H9 (cell line): ENCODE measurements around the gene TEX11. TPM values are rescaled to one million over a fixed set of nuclear protein-coding genes. Genes with fewer than 3 reads are reported as not detected.

Experiments
- DNase-seq: peaks from one replicate; pipeline ENCODE4 v3.0.0-alpha.2; 2017
- H2AFZ ChIP-seq: one replicate; pipeline ENCODE4 v1.6.1; 2013; ENCODE audit warnings: mild to moderate bottlenecking, low read length, control low read depth, moderate library complexity
- H2AK5ac ChIP-seq: 2 replicates; pipeline ENCODE4 v1.6.1; 2013; ENCODE audit warnings: low read length, control low read depth, mixed read lengths; ENCODE audit not compliant: insufficient read length
- H2BK120ac ChIP-seq: one replicate; pipeline ENCODE4 v1.6.1; 2013; ENCODE audit warnings: low read depth, mild to moderate bottlenecking, low read length, control low read depth, inconsistent platforms; ENCODE audit not compliant: poor library complexity, severe bottlenecking
- H2BK12ac ChIP-seq: 2 replicates; pipeline ENCODE4 v1.6.1; 2013; ENCODE audit warnings: low read length, control low read depth, mixed read lengths, low read depth; ENCODE audit not compliant: insufficient read length
- H2BK15ac ChIP-seq: 2 replicates; pipeline ENCODE4 v1.6.1; 2013; ENCODE audit warnings: low read depth, low read length, control low read depth
- H2BK20ac ChIP-seq: one replicate; pipeline ENCODE4 v1.6.1; 2013; ENCODE audit warnings: low read depth, mild to moderate bottlenecking, low read length, control low read depth, inconsistent platforms; ENCODE audit not compliant: poor library complexity, severe bottlenecking
- H2BK5ac ChIP-seq: 2 replicates; pipeline ENCODE4 v1.6.1; 2013; ENCODE audit warnings: low read length, control low read depth, mixed read lengths; ENCODE audit not compliant: insufficient read length
- H3K14ac ChIP-seq: 2 replicates; pipeline ENCODE4 v1.6.1; 2013; ENCODE audit warnings: low read length, control low read depth; ENCODE audit not compliant: insufficient read depth
- H3K18ac ChIP-seq: 2 replicates; pipeline ENCODE4 v1.6.1; 2013; ENCODE audit warnings: low read depth, mild to moderate bottlenecking, mixed read lengths, low read length, control low read depth; ENCODE audit not compliant: insufficient read length
- H3K23ac ChIP-seq: 2 replicates; pipeline ENCODE4 v1.6.1; 2013; ENCODE audit warnings: low read length, control low read depth, mixed read lengths, low read depth; ENCODE audit not compliant: insufficient read length
- H3K23me2 ChIP-seq: 2 replicates; pipeline ENCODE4 v1.6.1; 2013; ENCODE audit warnings: low read depth, mild to moderate bottlenecking, mixed read lengths, low read length, control low read depth; ENCODE audit not compliant: insufficient read length, poor library complexity, severe bottlenecking
- H3K27ac ChIP-seq: 2 replicates; pipeline ENCODE4 v1.5.1; 2013; ENCODE audit warnings: low read length, control low read depth, mixed read lengths, low read depth; ENCODE audit not compliant: insufficient read length
- H3K27me3 ChIP-seq: 2 replicates; pipeline ENCODE4 v1.6.1; 2013; ENCODE audit warnings: low read length, control low read depth, inconsistent platforms; ENCODE audit not compliant: insufficient read depth
- H3K4ac ChIP-seq: 2 replicates; pipeline ENCODE4 v1.6.1; 2013; ENCODE audit warnings: low read depth, mild to moderate bottlenecking, control low read depth, inconsistent platforms, low read length, moderate library complexity
- H3K4me1 ChIP-seq: 2 replicates; pipeline ENCODE4 v1.6.1; 2013; ENCODE audit warnings: low read length, control low read depth, inconsistent platforms; ENCODE audit not compliant: insufficient read depth
- H3K4me2 ChIP-seq: 2 replicates; pipeline ENCODE4 v1.6.1; 2013; ENCODE audit warnings: low read length, control low read depth, mixed read lengths; ENCODE audit not compliant: insufficient read length, insufficient read depth
- H3K56ac ChIP-seq: 2 replicates; pipeline ENCODE4 v1.6.1; 2013; ENCODE audit warnings: low read depth, mild to moderate bottlenecking, mixed read lengths, low read length, control low read depth; ENCODE audit not compliant: insufficient read length
- H3K79me1 ChIP-seq: 2 replicates; pipeline ENCODE4 v1.6.1; 2013; ENCODE audit warnings: low read depth, mild to moderate bottlenecking, moderate library complexity, low read length, control low read depth, inconsistent platforms; ENCODE audit not compliant: insufficient read depth, poor library complexity, severe bottlenecking
- H3K79me2 ChIP-seq: 2 replicates; pipeline ENCODE4 v1.6.1; 2013; ENCODE audit warnings: low read length, control low read depth, inconsistent platforms; ENCODE audit not compliant: insufficient read depth
- H3K9ac ChIP-seq: 2 replicates; pipeline ENCODE4 v1.6.1; 2013; ENCODE audit warnings: low read length, control low read depth, mixed read lengths; ENCODE audit not compliant: insufficient read length; ENCODE audit errors: extremely low read depth
- H3K9me3 ChIP-seq: one replicate; pipeline ENCODE4 v1.6.1; 2013; ENCODE audit warnings: low read depth, low read length, inconsistent platforms; ENCODE audit not compliant: control insufficient read depth
- H3T11ph ChIP-seq: one replicate; pipeline ENCODE4 v1.6.1; 2013; ENCODE audit warnings: mild to moderate bottlenecking, low read length, control low read depth, inconsistent platforms
- H4K20me1 ChIP-seq: one replicate; pipeline ENCODE4 v1.6.1; 2013; ENCODE audit not compliant: control insufficient read depth, insufficient read length, insufficient read depth
- H4K5ac ChIP-seq: 2 replicates; pipeline ENCODE4 v1.6.1; 2013; ENCODE audit warnings: low read depth, mild to moderate bottlenecking, mixed read lengths, low read length, control low read depth; ENCODE audit not compliant: insufficient read length
- H4K8ac ChIP-seq: replicated peaks from 2 replicates; pipeline ENCODE4 v1.6.1; 2013; ENCODE audit warnings: low read length, control low read depth, mixed read lengths, low read depth; ENCODE audit not compliant: insufficient read length
- H4K91ac ChIP-seq: 2 replicates; pipeline ENCODE4 v1.6.1; 2013; ENCODE audit warnings: low read depth, mild to moderate bottlenecking, moderate library complexity, mixed read lengths, low read length, control low read depth; ENCODE audit not compliant: insufficient read length
- H3K27ac Mint-ChIP-seq, 3 experiments: 2 replicates in 2 of 3; 3 replicates in 1 of 3; pipeline ENCODE4 v1.8.0; 2020 to 2021; ENCODE audit warnings: mixed read lengths in 3 of 3, mild to moderate bottlenecking in 1 of 3, moderate library complexity in 1 of 3
- H3K27me3 Mint-ChIP-seq: 2 replicates; pipeline ENCODE4 v1.8.0; 2021; ENCODE audit warnings: low read depth, mild to moderate bottlenecking, moderate library complexity, mixed read lengths
- H3K36me3 Mint-ChIP-seq, 3 experiments: 2 replicates in 2 of 3; 3 replicates in 1 of 3; pipeline ENCODE4 v1.8.0; 2020 to 2021; ENCODE audit warnings: low read depth in 3 of 3, mixed read lengths in 3 of 3; ENCODE audit not compliant: insufficient read depth in 1 of 3
- H3K4me1 Mint-ChIP-seq, 2 experiments: 2 replicates each; pipeline ENCODE4 v1.8.0; 2020; ENCODE audit warnings: mixed read lengths in 2 of 2
- H3K4me3 Mint-ChIP-seq, 2 experiments: 2 replicates in 1 of 2; 3 replicates in 1 of 2; pipeline ENCODE4 v1.8.0; 2020 to 2021; ENCODE audit warnings: mild to moderate bottlenecking in 2 of 2, mixed read lengths in 2 of 2, moderate library complexity in 1 of 2
- H3K9me3 Mint-ChIP-seq, 2 experiments: 2 replicates in 1 of 2; 3 replicates in 1 of 2; pipeline ENCODE4 v1.8.0; 2020; ENCODE audit warnings: mild to moderate bottlenecking in 2 of 2, mixed read lengths in 2 of 2, moderate library complexity in 1 of 2
- CTCF ChIP-seq: fragments of 200-600 bp; sonication (generic); conservative IDR thresholded peaks from 3 replicates; pipeline ENCODE4 v1.8.0; 2021; ENCODE audit warnings: antibody characterized with exemption, mild to moderate bottlenecking
- total RNA-seq: library from RNA; stranded (reverse); gene quantifications from 2 replicates; pipeline ENCODE4 v1.2.1, GENCODE V29; 2021

TEX11 gene
- total RNA-seq, 1 experiment from 2014 or later: 0.22 TPM

GRCh38 chrX:70669120-70669519 is 239.4 kb downstream of the TEX11 start:
- Histone ChIP-seq H3K27me3 (no peaks in the 10 kb centered on the region), H4K20me1 (no peaks in the 10 kb centered on the region), H2BK12ac (no peak overlapping the region), H2AK5ac (no peak overlapping the region), H2BK20ac (no peak overlapping the region), H3K27ac (no peak overlapping the region), H3K9me3 (peaks cover 6% of the 10 kb centered on the region), H3T11ph (no peak overlapping the region), H4K8ac (no peak overlapping the region), H4K5ac (no peak overlapping the region), H2BK15ac (no peak overlapping the region), H2BK120ac (no peak overlapping the region), H3K4me2 (no peak overlapping the region), H4K91ac (no peak overlapping the region), H3K79me1 (no peaks in the 10 kb centered on the region), H3K9ac (no peak overlapping the region), H3K23ac (no peak overlapping the region), H3K4me1 (no peaks in the 10 kb centered on the region), H2BK5ac (no peak overlapping the region), H3K14ac (no peak overlapping the region), H3K79me2 (no peaks in the 10 kb centered on the region), H3K18ac (no peak overlapping the region), H3K56ac (no peak overlapping the region), H2AFZ (no peak overlapping the region), H3K4ac (no peak overlapping the region), H3K23me2 (no peaks in the 10 kb centered on the region)
- Mint-ChIP-seq H3K36me3 (no peaks in the 10 kb centered on the region; a peak in 1 of 7 replicates), H3K9me3 (peaks cover 31 to 39% of the 10 kb centered on the region in 2 experiments), H3K27me3 (peaks cover 3% of the 10 kb centered on the region; the same call in 1 of the 2 replicates), H3K27ac (no peak overlapping the region), H3K4me3 (no peak overlapping the region), H3K4me1 (no peaks in the 10 kb centered on the region)
- no peak for DNase-seq
- TF ChIP-seq CTCF: no peak
